HG02571 (cell line): Measurements from ENCODE around the gene QDPR.
A peak's percentile ranks its signal among the peaks of the same experiment; 100 is the strongest.
"Not testable (repeated sequence)": the region's sequence is repeated elsewhere in the genome, so short reads cannot be mapped to it uniquely, and the experiment has no call there.

Experiments used
- ATAC-seq: cut with Tn5 transposase; IDR thresholded peaks from one replicate; pipeline ENCODE4 v1.9.1; 2021; ENCODE audit warnings: mild to moderate bottlenecking, moderate library complexity; ENCODE audit not compliant: unreplicated experiment

The QDPR gene

DNA sequence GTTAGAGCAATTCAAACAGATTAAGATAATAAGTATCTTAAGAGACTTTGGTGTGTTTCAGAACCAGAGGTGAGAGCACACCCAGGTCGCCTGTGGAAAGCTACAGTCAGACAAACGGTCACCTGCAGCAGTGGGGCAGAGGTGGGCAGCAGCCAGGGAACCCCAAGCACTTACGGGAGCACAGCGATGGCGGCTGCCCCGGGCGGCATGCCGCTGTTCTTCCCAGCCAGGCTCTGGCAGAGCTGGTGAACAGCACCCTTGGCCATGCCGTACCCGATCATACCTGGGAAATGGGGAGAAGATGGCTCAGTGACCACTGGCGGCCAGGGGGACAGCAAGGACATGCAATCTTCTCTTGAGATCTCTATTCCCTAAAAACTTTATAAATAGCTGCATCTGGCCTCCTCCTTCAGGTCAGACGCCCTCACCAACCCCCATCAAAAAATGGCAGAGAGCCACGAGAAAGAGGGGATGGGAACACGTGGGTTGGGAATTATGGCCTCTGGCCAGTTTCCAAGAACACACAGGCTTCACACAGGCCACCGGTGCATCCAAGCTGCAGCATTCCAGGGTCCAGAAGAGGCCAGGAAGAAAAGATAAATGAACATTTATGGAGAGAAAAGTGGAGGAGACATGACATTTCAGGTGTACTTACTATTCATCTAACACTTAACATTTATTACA lies 19.7 kb downstream of the QDPR start:
- no peak for ATAC-seq

- no peak for ATAC-seq
Measured at GRCh38 chr4:17491196-17491595, 20.7 kb downstream of the QDPR start.

DNA sequence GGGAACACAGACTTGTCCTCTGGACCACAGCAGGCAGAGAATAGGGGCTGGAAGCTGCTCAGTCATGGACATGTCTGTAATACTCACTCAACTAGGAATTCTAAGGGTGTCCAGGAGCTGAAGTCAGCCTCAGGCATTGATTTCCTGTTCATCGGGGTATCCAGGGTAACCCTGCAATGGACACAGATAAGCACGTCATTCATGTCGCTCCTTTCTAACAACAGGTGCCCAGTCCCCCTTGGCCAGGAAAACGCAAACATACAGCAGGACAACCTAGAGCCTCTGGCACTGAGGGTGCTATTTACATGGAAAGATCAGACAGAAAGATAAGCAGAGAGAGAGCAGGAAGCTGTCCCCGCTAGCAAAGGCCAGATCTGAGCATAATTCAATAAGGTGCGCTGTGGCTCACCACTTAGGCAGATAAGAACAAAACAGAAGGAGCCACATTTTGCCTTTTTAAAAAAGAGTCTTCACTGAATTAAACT lies 21.3 kb downstream of the QDPR start:
- no peak for ATAC-seq

- ATAC-seq: no peak
Measured at GRCh38 chr4:17489721-17490120, 22.2 kb downstream of the QDPR start.

DNA sequence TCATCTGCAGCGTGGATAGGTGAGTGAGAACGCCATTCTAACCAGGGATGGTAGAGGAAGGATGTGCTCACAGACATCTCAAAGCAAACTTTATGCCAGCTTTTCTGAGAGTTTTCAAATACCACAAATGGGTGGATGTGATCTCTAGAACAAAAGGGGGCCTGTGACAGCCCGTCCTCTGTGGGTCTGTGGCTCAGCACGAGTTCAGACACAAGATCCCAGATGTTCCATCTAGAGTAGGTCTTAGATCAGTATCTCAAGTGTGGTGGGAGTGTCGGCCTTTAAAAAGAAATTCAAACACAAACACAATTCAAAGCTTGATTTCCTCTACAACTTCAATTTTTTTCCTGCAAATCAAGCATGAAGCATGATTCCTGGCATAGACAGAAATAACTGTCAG lies 22.8 kb downstream of the QDPR start:
- ATAC-seq: no peak

- no peak for ATAC-seq
Measured at GRCh38 chr4:17482716-17483115, 29.2 kb downstream of the QDPR start.

DNA sequence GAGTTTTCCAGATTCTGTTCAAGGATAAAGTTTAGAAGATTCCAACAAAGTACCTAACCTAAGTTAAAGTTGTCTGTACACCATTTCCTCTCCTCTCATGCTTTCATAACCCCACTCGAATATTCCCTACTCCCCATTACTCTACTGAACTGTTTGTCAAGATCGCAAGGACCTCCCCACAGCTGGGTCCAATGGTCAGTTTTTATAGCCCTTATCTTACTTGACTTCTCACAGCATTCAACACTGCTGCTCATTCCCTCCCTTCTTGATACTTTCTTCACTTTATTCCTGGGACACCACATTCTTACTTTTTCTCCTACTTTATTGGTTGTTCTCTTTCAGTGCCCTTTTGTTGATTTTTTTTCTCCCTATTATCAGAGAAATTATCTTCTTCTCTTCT lies 30.9 kb downstream of the QDPR start:
- ATAC-seq: no peak

- ATAC-seq: no peak
Measured at GRCh38 chr4:17480210-17480927, 31.5 kb downstream of the QDPR start.

GRCh38 chr4:17477774-17478472 lies 34.0 kb downstream of the QDPR start:
- no peak for ATAC-seq

GRCh38 chr4:17476853-17477252 lies 35.0 kb downstream of the QDPR start:
- ATAC-seq: no peak

DNA sequence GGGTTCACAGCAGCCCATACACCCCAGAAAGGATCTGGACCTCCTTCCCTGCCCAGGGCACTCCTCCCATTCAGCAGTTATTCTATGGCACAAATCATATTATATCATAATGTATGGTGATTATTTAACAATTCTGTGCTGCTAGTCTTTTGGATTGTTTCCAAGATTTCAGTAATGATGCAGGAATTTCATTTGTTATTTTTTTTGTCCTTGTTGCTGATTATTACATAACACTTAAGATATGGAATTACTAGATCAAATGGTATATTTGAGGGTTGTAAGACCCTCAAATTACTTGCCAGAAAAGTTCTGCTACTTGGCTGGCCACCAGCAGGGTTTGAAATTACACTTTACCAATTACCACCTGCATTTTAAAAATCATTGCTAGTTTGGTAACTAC lies 36.4 kb downstream of the QDPR start:
- ATAC-seq: no peak

DNA sequence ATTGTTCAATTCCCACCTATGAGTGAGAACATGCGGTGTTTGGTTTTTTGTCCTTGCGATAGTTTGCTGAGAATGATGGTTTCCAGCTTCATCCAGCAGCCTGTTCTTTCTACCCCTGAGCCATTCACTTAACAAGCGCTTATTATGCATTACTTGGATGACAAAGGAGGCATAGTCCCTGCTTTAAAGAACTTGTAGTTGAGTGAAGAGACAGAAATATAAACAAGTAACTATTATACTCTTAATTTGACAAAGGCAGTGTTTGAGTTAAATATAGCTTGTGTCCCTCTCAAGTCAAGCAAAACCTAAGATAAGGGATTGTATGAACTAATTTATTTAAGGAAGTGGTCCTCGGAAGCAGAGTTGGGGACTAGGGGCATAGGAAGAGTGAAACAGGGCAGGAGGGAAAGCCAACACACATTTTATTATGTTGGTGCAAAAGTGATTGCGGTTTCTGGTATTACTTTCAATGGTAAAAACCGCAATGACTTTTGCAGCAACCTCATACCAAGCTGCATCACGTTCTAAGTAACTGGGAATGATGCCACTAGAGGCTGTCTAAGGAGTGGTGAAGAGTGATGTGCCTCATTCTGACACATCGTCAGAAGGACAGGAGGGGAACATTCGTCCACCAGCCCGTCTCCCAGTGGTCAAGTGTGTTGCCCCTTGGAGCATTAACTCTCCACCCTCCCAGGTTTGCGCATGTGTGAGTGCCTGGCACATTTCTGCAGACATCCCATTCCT lies 41.8 kb downstream of the QDPR start:
- no peak for ATAC-seq

GRCh38 chr4:17468619-17469221 lies 43.2 kb downstream of the QDPR start:
- ATAC-seq: no peak

- ATAC-seq: no peak
Measured at GRCh38 chr4:17463606-17464005, 48.3 kb downstream of the QDPR start.

DNA sequence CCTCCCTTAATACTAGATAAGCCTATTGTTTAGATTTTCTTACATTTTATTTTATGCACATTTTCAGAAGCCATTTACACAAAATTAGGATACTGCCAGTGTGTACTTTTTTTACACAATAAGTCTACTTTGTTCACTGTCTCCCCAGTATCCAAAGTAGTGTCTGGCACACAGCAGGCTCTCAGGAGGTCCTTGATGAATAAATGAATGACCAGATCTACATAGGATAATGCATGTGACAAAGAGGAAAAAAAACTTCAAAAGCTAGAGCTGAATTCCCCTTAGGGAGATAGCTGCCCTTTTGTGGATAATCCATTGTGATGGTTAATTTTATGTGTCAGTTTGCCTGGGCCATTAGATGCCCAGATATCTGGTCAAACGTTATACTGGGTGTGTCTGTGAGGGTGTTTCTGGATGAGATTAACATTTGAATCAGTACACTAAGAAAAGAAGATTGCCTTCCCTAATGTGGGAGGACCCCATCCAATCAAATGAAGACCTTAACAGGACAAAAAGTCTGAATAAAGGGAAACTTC lies 61.6 kb downstream of the QDPR start:
- ATAC-seq: no peak

GRCh38 chr4:17448689-17449088 lies 63.2 kb downstream of the QDPR start:
- ATAC-seq: no peak

- peak; percentile 91 for ATAC-seq
Measured at GRCh38 chr4:17447675-17448298, 64.1 kb downstream of the QDPR start.

GRCh38 chr4:17447056-17447455 lies 64.8 kb downstream of the QDPR start:
- no peak for ATAC-seq

- not testable (repeated sequence) for ATAC-seq
Measured at GRCh38 chr4:17442477-17442876, 69.4 kb downstream of the QDPR start.

DNA sequence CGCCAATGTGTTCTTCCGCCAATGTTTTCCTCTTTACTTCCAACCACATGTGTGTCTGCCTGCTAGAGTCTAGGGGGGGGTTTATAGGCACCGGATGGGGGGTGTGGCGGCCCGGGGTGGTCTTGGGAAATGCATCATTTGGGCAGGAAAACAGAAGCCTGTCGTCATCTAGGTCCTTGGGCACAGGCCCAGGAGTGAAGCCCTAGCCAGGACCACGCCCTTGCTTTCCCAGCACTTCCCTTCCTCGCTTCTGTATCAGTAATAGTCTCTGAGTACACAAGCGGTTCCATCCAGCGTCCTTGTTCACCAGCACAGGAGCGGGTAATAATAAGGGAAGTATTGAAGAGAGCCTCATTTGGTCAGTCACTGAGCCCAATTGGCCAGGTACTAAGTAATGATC lies 74.5 kb downstream of the QDPR start:
- ATAC-seq: no peak
